HepG2 (cell line): ENCODE measurements around the gene MCC. TPM values are rescaled to one million over a fixed set of nuclear protein-coding genes. Genes with fewer than 3 reads are reported as not detected.

Experiments
- ATAC-seq: fragments of 200-7000 bp; cut with Tn5 transposase; 3 replicates; pipeline ENCODE4 v1.9.1; 2020; ENCODE audit warnings: mild to moderate bottlenecking, moderate library complexity
- BruUV-seq: library from RNA; stranded (reverse); fragments of 400-500 nt; replicated peaks from 2 replicates; lab custom pipeline; 2021; lab: Mats Ljungman, UMichigan
- CTCF ChIA-PET: fragments of 300-600 bp; formaldehyde crosslinking; extraction: SDS; loops from one replicate; lab custom pipeline; 2021; ENCODE audit warnings: low total read pairs, inconsistent platforms, low intra/inter-chr PET ratio; lab: Yijun Ruan, JAX
- POLR2A ChIA-PET: fragments of 350-600 bp; sonication (Branson Sonifier 250); formaldehyde crosslinking; loops from one replicate; lab custom pipeline; 2020; ENCODE audit warnings: antibody characterized with exemption, inconsistent platforms; lab: Yijun Ruan, JAX
- DNase-seq: peaks from one replicate; pipeline ENCODE4 v3.0.0-alpha.2; 2015; ENCODE audit warnings: low spot score
- FAIRE-seq: peaks from 3 replicates; lab custom pipeline; 2011; peaks lifted over from hg19 to GRCh38; lab: Jason Lieb, UNC
- H2AFZ ChIP-seq: one replicate; pipeline ENCODE4 v1.6.1; 2011; ENCODE audit warnings: low read length, inconsistent platforms
- H3K27ac ChIP-seq: fragments of 300-600 bp; 3 replicates; pipeline ENCODE4 v1.8.0; 2011; ENCODE audit warnings: mixed run types, mild to moderate bottlenecking, mixed read lengths, low read length, inconsistent platforms; ENCODE audit not compliant: insufficient read depth; ENCODE audit errors: extremely low read length
- H3K27me3 ChIP-seq, 2 experiments: fragments of 200-600 bp in 1 of 2; 2 replicates in 1 of 2; 3 replicates in 1 of 2; pipeline versions ENCODE4 v1.6.0 to v1.8.0; 2011; ENCODE audit warnings: low read length in 2 of 2, mild to moderate bottlenecking in 2 of 2, moderate library complexity in 2 of 2, inconsistent platforms in 1 of 2; ENCODE audit not compliant: insufficient read depth in 2 of 2, control insufficient read depth in 1 of 2
- H3K36me3 ChIP-seq, 2 experiments: fragments of 200-600 bp in 1 of 2; replicated peaks in 1 of 2; 2 replicates in 1 of 2; 3 replicates in 1 of 2; pipeline versions ENCODE4 v1.5.1 to v1.8.0; 2011; ENCODE audit warnings: low read length in 2 of 2, inconsistent platforms in 1 of 2; ENCODE audit not compliant: insufficient read depth in 2 of 2, control insufficient read depth in 1 of 2
- H3K4me1 ChIP-seq: 2 replicates; pipeline ENCODE4 v1.5.1; 2012; ENCODE audit warnings: low read length, inconsistent platforms; ENCODE audit not compliant: insufficient read depth
- H3K4me2 ChIP-seq: 2 replicates; pipeline ENCODE4 v1.6.0; 2011; ENCODE audit warnings: low read depth, low read length, inconsistent platforms
- H3K4me3 ChIP-seq, 3 experiments: fragments of 200-600 bp in 1 of 3; sonication (generic), shearing (Covaris generic) in 1 of 3; replicated peaks in 1 of 3; 2 replicates each; pipeline ENCODE4 v1.5.1; 2011 to 2016; ENCODE audit warnings: low read length in 3 of 3, inconsistent platforms in 2 of 3, low read depth in 2 of 3, mild to moderate bottlenecking in 2 of 3, control low read depth in 1 of 3, mixed read lengths in 1 of 3; ENCODE audit not compliant: insufficient read depth in 1 of 3
- H3K79me2 ChIP-seq: one replicate; pipeline ENCODE4 v1.6.1; 2011; ENCODE audit warnings: low read length, inconsistent platforms; ENCODE audit not compliant: insufficient read depth
- H3K9ac ChIP-seq: 2 replicates; pipeline ENCODE4 v1.6.0; 2011; ENCODE audit warnings: mild to moderate bottlenecking, low read depth, low read length, inconsistent platforms; ENCODE audit not compliant: insufficient read depth
- H3K9me3 ChIP-seq: 2 replicates; pipeline ENCODE4 v1.5.1; 2012; ENCODE audit warnings: mild to moderate bottlenecking, low read length
- H4K20me1 ChIP-seq: 2 replicates; pipeline ENCODE4 v1.6.0; 2011; ENCODE audit warnings: inconsistent platforms, mild to moderate bottlenecking, low read length, moderate library complexity; ENCODE audit not compliant: insufficient read depth
- ATF7 ChIP-seq, 2 experiments: fragments of 450-650 bp in 1 of 2; sonication (generic) in 1 of 2; formaldehyde crosslinking in 1 of 2; IDR thresholded peaks; 2 replicates each; pipeline versions ENCODE4 v1.4.0 to v1.6.1; 2016 to 2020; ENCODE audit warnings: antibody characterized with exemption in 1 of 2, mild to moderate bottlenecking in 1 of 2, missing genetic modification reagents in 1 of 2
- CEBPG ChIP-seq: IDR thresholded peaks from 2 replicates; pipeline ENCODE4 v1.6.1; 2016
- KAT2B ChIP-seq: fragments of 150-350 bp; IDR thresholded peaks from 2 replicates; pipeline ENCODE4 v1.6.1; 2014; ENCODE audit warnings: low read depth, low read length, borderline replicate concordance
- NR2C2 ChIP-seq: sonication (generic); formaldehyde crosslinking; IDR thresholded peaks from 2 replicates; pipeline ENCODE4 v1.4.0; 2020; ENCODE audit warnings: missing genetic modification reagents, mild to moderate bottlenecking, moderate library complexity, borderline replicate concordance
- PHF8 ChIP-seq: sonication (generic); formaldehyde crosslinking; IDR thresholded peaks from 2 replicates; pipeline ENCODE4 v1.5.0; 2020; ENCODE audit warnings: missing genetic modification reagents
- RELA ChIP-seq: sonication (generic); formaldehyde crosslinking; IDR thresholded peaks from 2 replicates; pipeline ENCODE4 v1.4.0; 2020; ENCODE audit warnings: missing genetic modification reagents
- ZBTB3 ChIP-seq: sonication (generic); formaldehyde crosslinking; IDR thresholded peaks from 2 replicates; pipeline ENCODE4 v1.4.0; 2020; ENCODE audit warnings: low read depth, mild to moderate bottlenecking, moderate library complexity, missing genetic modification reagents, borderline replicate concordance
- ZNF331 ChIP-seq: sonication (generic); formaldehyde crosslinking; IDR thresholded peaks from 2 replicates; pipeline ENCODE4 v1.4.0; 2020; ENCODE audit warnings: missing genetic modification reagents
- whole genome bisulfite sequencing: methylation state at CpG from one replicate; pipeline ENCODE4 v1.1.6; 2017; ENCODE audit warnings: low lambda C conversion rate; 5-methylcytosine and 5-hydroxymethylcytosine counted together
- in situ Hi-C: cut with HindIII; loops from 2 replicates; pipeline ENCODE4 v1.10.0; 2017; ENCODE audit warnings: low pct_unique_long_range_greater_than_20kb; ENCODE audit not compliant: extremely low pct_ligation_motif_present
- intact Hi-C: fragments of 100-400 bp; cut with micrococcal nuclease; formaldehyde crosslinking; loops from one replicate; pipeline ENCODE4 v1.10.0; 2022; ENCODE audit not compliant: unreplicated experiment
- polyA plus RNA-seq, 8 experiments: library from polyadenylated mRNA; depleted of rRNA in 3 of 8; stranded (reverse) in 7 of 8; unstranded in 1 of 8; fragments of >200 nt; fragmentation: Illumina TruSeq in 4 of 8; extraction: Trizol in 4 of 8; gene quantifications; 2 replicates each; pipeline versions ENCODE4 v1.2.1 to v1.2.3, GENCODE V29; 2011 to 2016; ENCODE audit warnings: low read depth in 4 of 8, missing spikeins in 1 of 8, mixed read lengths in 1 of 8; ENCODE audit not compliant: insufficient read depth in 1 of 8
- total RNA-seq, 5 experiments: library from RNA; depleted of rRNA; stranded (reverse); fragments of >200 nt; fragmentation: Illumina TruSeq; extraction: Trizol; gene quantifications; 2 replicates each; pipeline ENCODE4 v1.2.3, GENCODE V29; 2016; ENCODE audit warnings: low read depth in 1 of 5
- TF ChIP-seq, protein P1 (sequence below): sonication (generic); formaldehyde crosslinking; IDR thresholded peaks from 2 replicates; pipeline ENCODE4 v1.4.0; 2020; ENCODE audit warnings: missing genetic modification reagents, borderline replicate concordance
- TF ChIP-seq, protein P2 (sequence below): sonication (generic); formaldehyde crosslinking; IDR thresholded peaks from 2 replicates; pipeline ENCODE4 v1.4.0; 2020; ENCODE audit warnings: missing genetic modification reagents, low read depth, mild to moderate bottlenecking, borderline replicate concordance

Gene MCC
- total and polyA plus RNA-seq, 2 of the 13 experiments (the other 11 are each of a cell fraction or from before 2014, with no cell fraction given) = 0.55 to 2.4 TPM

DNA sequence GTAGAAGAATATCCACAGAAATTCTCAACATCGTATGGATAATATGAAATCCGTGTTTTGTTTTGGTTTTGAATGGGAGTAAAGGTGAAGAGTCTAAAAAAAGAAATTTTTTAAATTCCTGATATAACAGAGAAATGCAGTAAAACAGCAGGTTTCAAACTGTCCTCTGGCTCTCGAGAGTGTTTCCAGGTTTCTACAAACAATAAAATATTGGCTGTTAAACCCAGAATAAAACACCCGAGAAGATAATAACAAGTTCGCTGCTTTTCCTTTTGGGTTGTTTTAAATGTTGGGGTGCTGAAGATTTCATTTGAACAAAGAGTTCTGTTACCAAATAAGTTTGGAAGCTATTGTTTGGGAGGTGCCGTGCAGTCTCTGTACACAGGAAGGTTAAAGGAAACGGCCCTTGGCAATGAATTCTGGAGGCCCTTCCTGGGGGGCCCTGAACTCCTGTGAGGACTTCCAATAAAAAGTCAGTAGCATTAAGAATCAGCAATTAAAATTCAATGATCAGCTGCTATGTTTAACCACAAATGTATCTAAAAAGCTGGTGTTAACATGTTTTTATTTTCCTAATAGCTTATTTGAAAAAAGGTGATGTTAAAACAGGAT lies 269.2 kb downstream of the MCC start:
- Histone ChIP-seq H3K4me1 (peaks cover 4% of the 10 kb centered on the region; the same call in 1 of the 2 replicates), H3K4me2 (no peak overlapping the region), H4K20me1 (no peaks in the 10 kb centered on the region), H3K27me3 (peaks cover 1 to 7% of the 10 kb centered on the region in 2 experiments; a peak in 1 of 5 replicates), H3K9ac (no peak overlapping the region)
- in situ Hi-C loops = no loop called here
- no TSS peak for BruUV-seq
- DNase-seq = no peak
- intact Hi-C loops = no loop called here
- no peak for TF ChIP-seq KAT2B
- no peak for TF ChIP-seq ATF7 (IDR thresholded peaks at IDR 0.05)
- no peak for TF ChIP-seq ATF7 (CRISPR knock-in tag; IDR thresholded peaks at IDR 0.05)
- no peak for TF ChIP-seq NR2C2
- no peak for TF ChIP-seq PHF8 (CRISPR knock-in tag)
- no peak for TF ChIP-seq CEBPG (CRISPR knock-in tag)
- TF ChIP-seq, protein P1, sequence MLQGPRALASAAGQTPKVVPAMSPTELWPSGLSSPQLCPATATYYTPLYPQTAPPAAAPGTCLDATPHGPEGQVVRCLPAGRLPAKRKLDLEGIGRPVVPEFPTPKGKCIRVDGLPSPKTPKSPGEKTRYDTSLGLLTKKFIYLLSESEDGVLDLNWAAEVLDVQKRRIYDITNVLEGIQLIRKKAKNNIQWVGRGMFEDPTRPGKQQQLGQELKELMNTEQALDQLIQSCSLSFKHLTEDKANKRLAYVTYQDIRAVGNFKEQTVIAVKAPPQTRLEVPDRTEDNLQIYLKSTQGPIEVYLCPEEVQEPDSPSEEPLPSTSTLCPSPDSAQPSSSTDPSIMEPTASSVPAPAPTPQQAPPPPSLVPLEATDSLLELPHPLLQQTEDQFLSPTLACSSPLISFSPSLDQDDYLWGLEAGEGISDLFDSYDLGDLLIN = no peak
- TF ChIP-seq, protein P2, sequence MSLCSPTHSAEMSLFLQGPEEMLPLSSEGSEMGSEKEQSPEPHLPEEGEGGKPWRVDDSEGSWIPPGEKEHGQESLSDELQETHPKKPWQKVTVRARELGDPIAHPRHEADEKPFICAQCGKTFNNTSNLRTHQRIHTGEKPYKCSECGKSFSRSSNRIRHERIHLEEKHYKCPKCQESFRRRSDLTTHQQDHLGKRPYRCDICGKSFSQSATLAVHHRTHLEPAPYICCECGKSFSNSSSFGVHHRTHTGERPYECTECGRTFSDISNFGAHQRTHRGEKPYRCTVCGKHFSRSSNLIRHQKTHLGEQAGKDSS = no peak
- TF ChIP-seq ZNF331 (CRISPR knock-in tag) = no peak
- no peak for TF ChIP-seq RELA (CRISPR knock-in tag)
- TF ChIP-seq ZBTB3 (CRISPR knock-in tag) = no peak
- TF ChIP-seq, all 625 proteins: peak for 0
- no peaks in the 10 kb centered on the region for H3K36me3 ChIP-seq
- no peaks in the 10 kb centered on the region for H3K79me2 ChIP-seq
- H3K9me3 ChIP-seq = no peaks in the 10 kb centered on the region
- no peak for ATAC-seq
- no peak for FAIRE-seq
- POLR2A ChIA-PET = no interaction called here
- no peak overlapping the region for H2AFZ ChIP-seq
- no peak overlapping the region for H3K4me3 ChIP-seq
- WGBS = 13% methylated on average over 7 of the region's 7 CpGs
- CTCF ChIA-PET = no interaction called here
- H3K27ac ChIP-seq = no peak overlapping the region
